Stimulated activated naive CD4-positive, alpha-beta T cell treated with Interleukin-2 at 50 U/mL for 16 hours (primary cell): ENCODE data around the gene HACD3.
"Not testable (repeated sequence)": the region's sequence is repeated elsewhere in the genome, so short reads cannot be mapped to it uniquely, and the experiment has no call there.

Experiments
- DNase-seq: peaks from one replicate; lab custom pipeline; 2025; lab: John Stamatoyannopoulos, UW

HACD3 gene

GRCh38 chr15:65599677-65600076 is 69.4 kb downstream of the HACD3 start:
- DNase-seq: no peak

- no peak for DNase-seq
Measured at GRCh38 chr15:65603134-65603533, 72.9 kb downstream of the HACD3 start.

DNA sequence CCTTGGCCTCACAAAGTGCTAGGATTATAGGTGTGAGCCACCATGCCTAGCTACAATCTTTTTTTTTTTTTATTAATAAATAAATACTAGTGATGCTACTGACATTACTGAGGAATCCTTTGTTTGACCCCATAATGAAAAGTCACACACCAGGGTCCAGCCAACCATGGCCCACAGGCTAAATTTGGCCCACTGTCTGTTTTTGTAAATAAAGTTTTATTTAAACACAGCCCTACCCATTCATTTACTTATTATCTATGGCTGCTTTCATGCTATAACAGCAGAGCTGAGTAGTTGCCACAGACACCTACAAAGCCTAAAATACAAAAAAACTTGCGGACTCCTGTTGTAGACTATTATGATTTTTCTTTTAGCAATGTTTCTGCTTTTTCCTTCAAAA is 73.3 kb downstream of the HACD3 start:
- no peak for DNase-seq

DNA sequence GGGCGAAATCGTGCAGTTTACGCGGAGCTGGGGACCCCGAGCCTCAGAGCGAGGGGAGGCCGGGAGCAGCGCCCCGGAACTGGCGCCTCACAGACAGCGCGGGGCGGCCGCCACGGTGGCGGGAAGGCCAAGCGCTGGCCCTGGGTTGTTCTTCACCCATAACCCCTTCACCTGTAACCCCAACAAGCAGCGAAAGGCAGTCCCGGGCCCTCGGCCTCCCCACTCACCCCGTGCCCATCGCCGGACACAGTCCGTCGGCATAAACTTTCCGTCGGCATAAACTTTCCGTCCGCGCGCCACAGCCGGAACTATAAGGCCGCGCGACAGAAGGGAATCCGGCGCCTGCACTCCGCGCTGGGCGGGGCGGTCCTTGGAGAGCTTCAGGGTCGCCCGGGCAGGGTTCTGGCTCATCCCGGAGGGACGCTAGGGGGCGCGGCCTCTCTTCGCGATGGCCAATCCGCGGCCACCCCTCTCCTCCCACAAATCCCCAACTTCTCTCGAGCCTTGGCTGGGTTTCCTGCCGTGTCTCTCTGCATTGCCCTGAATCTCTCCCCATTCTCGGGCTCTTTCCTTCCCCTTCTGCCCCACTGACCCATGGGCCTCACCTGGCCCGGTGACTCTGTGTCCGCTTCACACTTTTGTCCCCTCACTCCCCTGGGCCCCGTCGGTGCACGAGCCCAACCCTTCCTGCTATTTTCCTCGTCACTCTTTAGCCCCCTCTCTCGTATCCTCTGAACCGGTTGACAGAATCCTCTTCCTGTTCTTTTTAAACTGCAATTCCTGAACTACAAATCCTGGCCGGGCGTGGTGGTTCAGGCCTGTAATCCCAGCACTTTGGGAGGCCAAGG is 80.8 kb downstream of the HACD3 start, which contains the start of gene INTS14:
Gene INTS14 (minus strand): TSS at position 261 of the 848 bp plus-strand sequence. CDS start 3,751 bp downstream, outside the sequence.
- DNase-seq: peak; percentile 92

DNA sequence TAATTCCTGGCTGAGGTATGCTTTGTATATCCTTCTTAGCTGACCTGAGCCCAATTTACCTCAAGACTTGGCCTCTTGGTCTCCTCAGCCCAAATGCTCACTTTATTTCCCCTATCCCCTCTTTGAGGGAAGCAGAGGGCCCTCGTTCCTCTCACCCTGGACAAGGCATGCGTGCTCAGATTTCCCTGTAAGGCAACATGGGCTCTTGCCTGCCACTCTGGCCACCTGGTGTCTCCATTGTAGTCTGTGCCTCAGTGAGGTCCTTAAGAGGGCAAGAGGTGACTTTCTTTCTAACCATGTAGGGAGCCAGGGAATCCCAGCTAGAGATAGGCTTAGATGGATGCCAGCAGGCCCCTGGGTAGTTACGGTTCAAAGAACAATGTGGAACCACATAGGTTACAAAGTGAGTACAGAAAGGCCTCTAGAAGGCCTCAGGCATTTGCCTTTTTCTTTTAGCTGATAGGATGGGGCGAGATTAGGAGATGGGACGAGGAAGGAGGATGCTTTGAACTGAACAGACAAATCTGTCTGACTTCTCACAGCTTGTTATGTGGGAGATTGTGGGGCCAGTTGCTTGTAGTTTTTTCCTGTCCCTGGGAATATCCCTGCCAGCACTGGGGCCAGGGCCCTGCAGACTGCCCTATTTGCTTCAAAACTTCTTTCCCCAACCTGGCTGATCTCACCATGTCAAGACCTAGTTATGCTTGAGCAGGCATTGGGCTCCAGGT is 81.8 kb downstream of the HACD3 start:
- no peak for DNase-seq

DNA sequence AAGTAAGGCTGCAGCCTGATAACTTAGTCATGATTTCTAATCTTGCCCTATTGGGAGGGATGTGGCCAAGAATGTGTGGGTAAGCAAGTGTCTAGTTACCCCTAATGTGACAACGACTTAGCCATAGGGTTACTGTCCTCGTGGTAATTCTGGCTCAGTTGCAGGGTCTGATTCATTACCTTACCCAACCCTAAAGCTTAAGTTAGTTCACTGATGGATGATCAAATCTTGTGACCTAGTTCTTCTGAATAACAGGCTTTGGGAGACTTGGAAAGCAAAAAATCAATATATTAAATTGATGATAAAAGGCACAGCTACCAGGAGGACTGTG is 82.3 kb downstream of the HACD3 start:
- no peak for DNase-seq

DNA sequence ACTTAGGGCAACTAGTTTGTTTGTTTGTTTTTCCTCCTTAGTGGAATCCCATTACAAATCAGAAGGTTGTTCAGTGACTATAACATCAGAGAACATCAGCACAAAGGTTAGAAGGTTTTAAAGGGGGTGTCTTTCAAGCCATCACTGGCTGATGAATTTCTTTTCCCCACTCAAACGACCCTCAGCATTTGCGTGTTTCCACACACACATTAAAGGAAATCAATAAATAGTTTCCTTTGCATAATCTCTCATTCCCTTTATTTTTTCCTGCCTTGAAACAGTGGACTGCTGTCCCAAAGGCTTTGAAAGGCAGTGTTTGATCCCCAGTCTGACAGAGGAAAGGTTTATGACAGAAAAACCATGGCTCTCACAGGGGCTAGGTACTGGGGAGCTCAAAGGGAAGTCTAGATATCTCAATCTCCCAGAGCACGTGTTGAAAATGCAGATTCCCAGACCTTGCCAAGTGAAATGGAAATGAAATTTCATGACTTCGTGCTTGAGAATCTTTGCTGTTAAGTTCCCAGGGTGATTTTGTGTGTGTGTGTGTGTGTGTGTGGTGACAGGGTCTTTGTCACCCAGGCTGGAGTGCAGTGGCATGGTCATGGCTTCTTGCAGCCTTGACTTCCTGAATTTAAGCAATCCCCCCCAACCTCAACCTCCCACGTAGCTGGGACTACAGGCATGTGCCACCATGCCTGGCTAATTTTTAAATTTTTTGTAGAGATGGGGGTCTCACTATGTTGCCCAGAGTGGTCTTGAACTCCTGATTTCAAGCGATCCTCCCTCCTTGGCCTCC is 82.9 kb downstream of the HACD3 start:
- no peak for DNase-seq

GRCh38 chr15:65615887-65616286 is 85.6 kb downstream of the HACD3 start:
- not testable (repeated sequence) for DNase-seq

- DNase-seq: no peak
Measured at GRCh38 chr15:65618560-65619109, 88.4 kb downstream of the HACD3 start.

GRCh38 chr15:65619626-65620290 is 89.5 kb downstream of the HACD3 start:
- DNase-seq: no peak

- no peak for DNase-seq
Measured at GRCh38 chr15:65620833-65621232, 90.6 kb downstream of the HACD3 start.

DNA sequence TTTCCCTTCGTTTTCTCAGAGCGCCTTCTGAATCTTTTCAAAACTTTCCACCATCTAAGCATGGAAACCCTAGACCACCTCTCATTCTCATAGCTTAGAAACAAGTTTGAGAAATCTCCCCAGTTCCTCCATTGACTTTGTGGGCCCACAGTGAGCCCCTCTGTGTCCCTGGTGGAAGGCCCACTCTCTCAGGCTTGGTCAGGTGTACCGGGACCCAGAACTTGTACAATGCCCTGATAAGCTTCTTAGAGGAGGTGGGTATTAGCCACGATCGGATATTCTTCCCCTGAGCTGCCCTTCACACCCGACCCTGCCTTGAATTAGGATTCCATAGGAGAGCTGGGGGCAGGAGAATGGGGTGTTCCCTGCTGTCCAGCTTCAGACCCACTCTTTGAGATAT is 91.4 kb downstream of the HACD3 start, which contains the start of gene SLC24A1:
Gene SLC24A1 (plus strand): TSS at position 301 of the 400 bp plus-strand sequence. CDS start 2,143 bp downstream, outside the sequence.
- no peak for DNase-seq

- no peak for DNase-seq
Measured at GRCh38 chr15:65623103-65623502, 92.8 kb downstream of the HACD3 start.

- DNase-seq: no peak
Measured at GRCh38 chr15:65626856-65627255, 96.6 kb downstream of the HACD3 start.
